PC-9 (cell line): ENCODE data around the gene RPL35. TPM values are rescaled to one million over a fixed set of nuclear protein-coding genes. Genes with fewer than 3 reads are reported as not detected.

Experiments
- BruUV-seq: library from RNA; stranded (reverse); fragments of 400-500 nt; replicated peaks from 2 replicates; lab custom pipeline; 2021; lab: Mats Ljungman, UMichigan
- CTCF ChIA-PET: fragments of 300-600 bp; sonication (Branson Sonifier 250); formaldehyde crosslinking; loops from one replicate; lab custom pipeline; 2022; ENCODE audit warnings: antibody characterized with exemption; lab: Charles Lee
- POLR2A ChIA-PET: fragments of 300-600 bp; sonication (Branson Sonifier 250); formaldehyde crosslinking; loops from one replicate; lab custom pipeline; 2022; ENCODE audit warnings: antibody characterized with exemption; ENCODE audit not compliant: unreplicated experiment; lab: Charles Lee
- DNase-seq, 2 experiments: peaks; one replicate each; pipeline versions ENCODE4 v3.0.0 to v3.0.0-alpha.2; 2015 to 2022; ENCODE audit warnings: mixed read lengths in 1 of 2
- H2AFZ ChIP-seq: fragments of 200-600 bp; sonication (generic); 2 replicates; pipeline ENCODE4 v1.8.1; 2017; ENCODE audit warnings: antibody characterized with exemption
- H3F3A ChIP-seq: fragments of 200-600 bp; sonication (generic); 2 replicates; pipeline ENCODE4 v1.8.1; 2017; ENCODE audit warnings: antibody characterized with exemption, mild to moderate bottlenecking, low read depth; ENCODE audit not compliant: insufficient read depth
- H3K27ac ChIP-seq: fragments of 200-600 bp; sonication (generic); 2 replicates; pipeline ENCODE4 v1.6.1; 2016; ENCODE audit warnings: mixed run types
- H3K27me3 ChIP-seq: fragments of 200-600 bp; sonication (generic); 2 replicates; pipeline ENCODE4 v1.6.1; 2016; ENCODE audit warnings: low read depth, mixed run types; ENCODE audit not compliant: insufficient read depth
- H3K36me3 ChIP-seq: fragments of 200-600 bp; sonication (generic); 2 replicates; pipeline ENCODE4 v1.6.1; 2016; ENCODE audit warnings: low read depth, mixed run types
- H3K4me1 ChIP-seq: fragments of 200-600 bp; sonication (generic); replicated peaks from 2 replicates; pipeline ENCODE4 v1.6.1; 2016; ENCODE audit warnings: mixed run types; ENCODE audit not compliant: insufficient read depth
- H3K4me2 ChIP-seq: fragments of 200-600 bp; sonication (generic); 2 replicates; pipeline ENCODE4 v1.6.1; 2017; ENCODE audit warnings: mixed run types
- H3K4me3 ChIP-seq: fragments of 200-600 bp; sonication (generic); 2 replicates; pipeline ENCODE4 v1.6.1; 2016; ENCODE audit warnings: mixed run types
- H3K79me2 ChIP-seq: fragments of 200-600 bp; sonication (generic); 2 replicates; pipeline ENCODE4 v1.6.1; 2017; ENCODE audit warnings: low read depth, mixed run types
- H3K9me2 ChIP-seq: fragments of 200-600 bp; sonication (generic); 2 replicates; pipeline ENCODE4 v1.8.1; 2017; ENCODE audit warnings: mild to moderate bottlenecking; ENCODE audit not compliant: insufficient read depth
- H3K9me3 ChIP-seq: fragments of 200-600 bp; sonication (generic); 2 replicates; pipeline ENCODE4 v1.8.1; 2016; ENCODE audit warnings: low read depth; ENCODE audit not compliant: insufficient read depth
- H4K20me1 ChIP-seq: fragments of 200-600 bp; sonication (generic); 2 replicates; pipeline ENCODE4 v1.8.1; 2017; ENCODE audit not compliant: insufficient read depth
- EZH2 ChIP-seq: fragments of 200-600 bp; sonication (generic); IDR thresholded peaks from 2 replicates; pipeline ENCODE4 v1.8.0; 2017; ENCODE audit warnings: antibody characterized with exemption, low read depth
- intact Hi-C: fragments of 100-400 bp; cut with micrococcal nuclease; formaldehyde crosslinking; loops from one replicate; pipeline ENCODE4 v1.10.0; 2022; ENCODE audit not compliant: unreplicated experiment
- total RNA-seq: library from RNA; stranded (reverse); gene quantifications from 2 replicates; pipeline ENCODE4 v1.2.3, GENCODE V29; 2021
- TF ChIP-seq, protein P1 (sequence below): fragments of 200-600 bp; sonication (generic); conservative IDR thresholded peaks from 2 replicates; pipeline ENCODE4 v1.6.1; 2017; ENCODE audit warnings: mixed run types, antibody characterized with exemption, mild to moderate bottlenecking, moderate library complexity

The RPL35 gene
- total RNA-seq, 1 experiment from 2014 or later, result 2,125 TPM

DNA sequence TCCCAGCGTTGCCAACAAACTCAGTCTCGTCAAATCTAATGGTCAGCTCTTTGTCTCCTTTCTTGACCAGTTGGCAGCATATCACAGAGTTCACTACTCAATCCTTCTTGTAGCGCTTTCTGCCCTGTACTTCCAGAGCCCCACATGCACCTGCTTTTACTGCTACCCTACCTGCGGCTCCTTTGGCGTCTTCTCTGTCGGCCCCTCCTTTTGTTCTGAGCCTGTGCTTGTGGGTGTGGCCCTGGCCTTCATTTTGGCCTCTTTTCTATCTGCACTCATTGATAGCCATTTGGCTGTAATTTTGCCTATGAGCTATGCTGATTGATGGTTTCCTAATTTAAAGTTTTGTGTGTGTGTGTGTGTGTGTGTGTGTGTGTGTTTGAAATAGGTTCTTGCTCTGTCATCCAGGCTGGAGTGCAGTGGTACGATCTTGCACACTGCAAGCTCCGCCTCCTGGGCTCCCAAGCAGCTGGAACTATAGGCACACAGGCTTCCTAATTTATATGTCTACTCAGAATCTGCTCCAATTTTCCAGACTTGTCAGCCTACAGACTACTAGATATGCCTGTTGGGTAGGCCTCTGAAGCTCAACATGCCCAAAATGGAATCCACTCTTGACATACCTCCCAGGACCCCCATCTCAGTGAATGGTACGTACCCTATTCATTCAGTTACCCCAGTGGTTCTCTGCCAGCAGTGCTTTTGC is 32.4 kb upstream of the RPL35 start:
- intact Hi-C loops, result loop anchor here (1.0 to 2.0 kb wide), 2 partner anchors 41 to 122 kb away; partner anchors contain the start of gene WDR38
- Histone ChIP-seq H3K4me3 (no peak overlapping the region), H4K20me1 (no peaks in the 10 kb centered on the region), H3K27ac (no peak overlapping the region), H3F3A (0 out of 2 replicates have a peak, but pooled peaks cover 3% of the 10 kb centered on the region), H3K4me2 (no peak overlapping the region), H3K9me2 (no peaks in the 10 kb centered on the region), H3K36me3 (0 out of 2 replicates have a peak, but pooled peaks cover 5% of the 10 kb centered on the region), H3K4me1 (no peaks in the 10 kb centered on the region), H3K27me3 (no peaks in the 10 kb centered on the region), H3K9me3 (no peaks in the 10 kb centered on the region), H3K79me2 (no peaks in the 10 kb centered on the region), H2AFZ (no peak overlapping the region)
- ChIA-PET POLR2A (no interaction called here), CTCF (interaction anchor here (0.5 to 1.4 kb wide), 5 partner anchors 41 to 358 kb away, joined by 3 to 6 read pairs (median 4); partner anchors contain the start of gene WDR38)
- no peak for DNase-seq
- no TSS peak for BruUV-seq
- no peak for TF ChIP-seq EZH2
- TF ChIP-seq, protein P1, sequence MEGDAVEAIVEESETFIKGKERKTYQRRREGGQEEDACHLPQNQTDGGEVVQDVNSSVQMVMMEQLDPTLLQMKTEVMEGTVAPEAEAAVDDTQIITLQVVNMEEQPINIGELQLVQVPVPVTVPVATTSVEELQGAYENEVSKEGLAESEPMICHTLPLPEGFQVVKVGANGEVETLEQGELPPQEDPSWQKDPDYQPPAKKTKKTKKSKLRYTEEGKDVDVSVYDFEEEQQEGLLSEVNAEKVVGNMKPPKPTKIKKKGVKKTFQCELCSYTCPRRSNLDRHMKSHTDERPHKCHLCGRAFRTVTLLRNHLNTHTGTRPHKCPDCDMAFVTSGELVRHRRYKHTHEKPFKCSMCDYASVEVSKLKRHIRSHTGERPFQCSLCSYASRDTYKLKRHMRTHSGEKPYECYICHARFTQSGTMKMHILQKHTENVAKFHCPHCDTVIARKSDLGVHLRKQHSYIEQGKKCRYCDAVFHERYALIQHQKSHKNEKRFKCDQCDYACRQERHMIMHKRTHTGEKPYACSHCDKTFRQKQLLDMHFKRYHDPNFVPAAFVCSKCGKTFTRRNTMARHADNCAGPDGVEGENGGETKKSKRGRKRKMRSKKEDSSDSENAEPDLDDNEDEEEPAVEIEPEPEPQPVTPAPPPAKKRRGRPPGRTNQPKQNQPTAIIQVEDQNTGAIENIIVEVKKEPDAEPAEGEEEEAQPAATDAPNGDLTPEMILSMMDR, result no peak

DNA sequence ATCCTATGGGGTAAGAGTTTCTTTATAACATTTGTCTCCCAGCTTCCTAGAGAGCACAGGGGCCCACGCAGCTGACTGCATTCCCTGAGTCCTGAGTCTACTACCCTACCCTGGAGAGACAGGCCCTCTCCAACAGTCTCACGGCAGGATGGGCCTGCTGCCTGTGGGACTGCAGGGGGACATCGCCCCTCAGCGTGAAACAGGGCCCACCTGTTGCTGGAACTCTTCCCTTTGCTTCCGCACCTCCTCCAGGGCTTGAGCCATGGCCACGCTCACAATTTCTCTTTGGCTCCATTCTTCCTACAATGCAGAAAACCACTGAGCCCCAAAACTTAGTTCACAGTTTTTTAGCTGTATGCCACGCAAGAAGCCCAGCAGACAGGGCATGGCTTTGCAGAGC is 28.4 kb upstream of the RPL35 start:
- no peak overlapping the region for H3K4me3 ChIP-seq
- CTCF ChIA-PET, result interaction anchor here (0.6 kb wide), 1 partner anchor 119 kb away, joined by 3 read pairs; the partner anchor contains the start of gene NR6A1
- TF ChIP-seq, protein P1, result no peak
- TF ChIP-seq EZH2, result no peak

DNA sequence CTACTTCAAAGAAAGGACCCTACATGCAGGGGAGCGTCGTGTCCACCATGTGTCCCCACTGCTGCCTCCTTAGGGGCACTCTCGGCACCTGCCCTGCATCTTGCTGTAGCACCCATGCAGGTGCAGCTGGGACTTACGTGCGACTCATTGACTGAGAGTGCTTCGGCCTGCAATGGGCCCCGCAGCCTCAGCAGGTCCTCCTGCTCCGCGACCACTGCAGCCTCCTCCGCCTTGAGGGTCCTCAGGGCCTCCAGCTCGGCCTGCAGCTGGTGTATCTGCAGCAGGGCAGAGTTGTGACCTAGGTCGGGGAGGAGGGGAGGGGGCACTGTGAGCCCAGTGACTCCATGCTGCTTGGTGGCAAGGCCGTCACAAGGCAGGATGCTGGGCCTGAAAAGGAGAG is 27.2 kb upstream of the RPL35 start:
- Histone ChIP-seq H3K4me3 (no peak overlapping the region), H3K4me1 (no peaks in the 10 kb centered on the region), H3K36me3 (no peaks in the 10 kb centered on the region; the same call in 1 of the 2 replicates), H2AFZ (no peak overlapping the region), H3K4me2 (no peak overlapping the region), H4K20me1 (no peaks in the 10 kb centered on the region), H3K9me2 (no peaks in the 10 kb centered on the region), H3F3A (0 out of 2 replicates have a peak, but pooled peaks cover 3% of the 10 kb centered on the region), H3K27ac (no peak overlapping the region), H3K27me3 (no peaks in the 10 kb centered on the region), H3K79me2 (no peaks in the 10 kb centered on the region), H3K9me3 (no peaks in the 10 kb centered on the region)
- TF ChIP-seq EZH2, result no peak
- TF ChIP-seq, protein P1, result no peak
- ChIA-PET CTCF (no interaction called here), POLR2A (no interaction called here)
- no peak for DNase-seq
- intact Hi-C loops, result no loop called here
- no TSS peak for BruUV-seq

More for the DNA sequence above, 28.4 kb upstream of the RPL35 start:
- BruUV-seq, result no TSS peak
- Histone ChIP-seq H3K27ac (no peak overlapping the region), H3K27me3 (no peaks in the 10 kb centered on the region), H3K9me3 (no peaks in the 10 kb centered on the region), H3K36me3 (no peaks in the 10 kb centered on the region; the same call in 1 of the 2 replicates), H3F3A (0 out of 2 replicates have a peak, but pooled peaks cover 3% of the 10 kb centered on the region), H3K9me2 (no peaks in the 10 kb centered on the region), H2AFZ (no peak overlapping the region), H3K79me2 (no peaks in the 10 kb centered on the region), H3K4me1 (no peaks in the 10 kb centered on the region), H4K20me1 (no peaks in the 10 kb centered on the region), H3K4me2 (no peak overlapping the region)
- POLR2A ChIA-PET, result no interaction called here
- intact Hi-C loops, result no loop called here
- no peak for DNase-seq
